Mammary epithelial cell (primary cell): ENCODE results near the gene DENND2D.

Source experiments
- EZH2 ChIP-seq: IDR thresholded peaks from 2 replicates; pipeline ENCODE4 v1.6.1; 2012; ENCODE audit warnings: low read length, inconsistent platforms, borderline replicate concordance
- TF ChIP-seq, protein P1 (sequence below), 2 donors: IDR thresholded peaks in 1 of 2; conservative IDR thresholded peaks in 1 of 2; 2 replicates each; pipeline ENCODE4 v1.5.1; 2011 to 2012; ENCODE audit warnings: inconsistent platforms in 2 of 2, low read length in 2 of 2, mild to moderate bottlenecking in 2 of 2, control low read depth in 1 of 2, low read depth in 1 of 2; ENCODE audit not compliant: insufficient read depth in 1 of 2; ENCODE audit errors: extremely low read depth in 1 of 2

GRCh38 chr1:111228748-111229126 lies 28.3 kb upstream of the DENND2D start:
- TF ChIP-seq, protein P1, sequence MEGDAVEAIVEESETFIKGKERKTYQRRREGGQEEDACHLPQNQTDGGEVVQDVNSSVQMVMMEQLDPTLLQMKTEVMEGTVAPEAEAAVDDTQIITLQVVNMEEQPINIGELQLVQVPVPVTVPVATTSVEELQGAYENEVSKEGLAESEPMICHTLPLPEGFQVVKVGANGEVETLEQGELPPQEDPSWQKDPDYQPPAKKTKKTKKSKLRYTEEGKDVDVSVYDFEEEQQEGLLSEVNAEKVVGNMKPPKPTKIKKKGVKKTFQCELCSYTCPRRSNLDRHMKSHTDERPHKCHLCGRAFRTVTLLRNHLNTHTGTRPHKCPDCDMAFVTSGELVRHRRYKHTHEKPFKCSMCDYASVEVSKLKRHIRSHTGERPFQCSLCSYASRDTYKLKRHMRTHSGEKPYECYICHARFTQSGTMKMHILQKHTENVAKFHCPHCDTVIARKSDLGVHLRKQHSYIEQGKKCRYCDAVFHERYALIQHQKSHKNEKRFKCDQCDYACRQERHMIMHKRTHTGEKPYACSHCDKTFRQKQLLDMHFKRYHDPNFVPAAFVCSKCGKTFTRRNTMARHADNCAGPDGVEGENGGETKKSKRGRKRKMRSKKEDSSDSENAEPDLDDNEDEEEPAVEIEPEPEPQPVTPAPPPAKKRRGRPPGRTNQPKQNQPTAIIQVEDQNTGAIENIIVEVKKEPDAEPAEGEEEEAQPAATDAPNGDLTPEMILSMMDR (conservative IDR thresholded peaks at IDR 0.05 in 1 of 2, IDR thresholded peaks at IDR 0.05 in 1 of 2; ENCODE audit: extremely low read depth in 1 of 2, insufficient read depth in 1 of 2, low read depth in 1 of 2, low read length in 2 of 2), result no peak
- TF ChIP-seq EZH2, result no peak
